ENCODE measurements around the gene CHCT1. TPM values are rescaled to one million over a fixed set of nuclear protein-coding genes. Genes with fewer than 3 reads are reported as not detected.

CHCT1 gene
- total RNA-seq, 1 experiment from 2014 or later = not detected

DNA sequence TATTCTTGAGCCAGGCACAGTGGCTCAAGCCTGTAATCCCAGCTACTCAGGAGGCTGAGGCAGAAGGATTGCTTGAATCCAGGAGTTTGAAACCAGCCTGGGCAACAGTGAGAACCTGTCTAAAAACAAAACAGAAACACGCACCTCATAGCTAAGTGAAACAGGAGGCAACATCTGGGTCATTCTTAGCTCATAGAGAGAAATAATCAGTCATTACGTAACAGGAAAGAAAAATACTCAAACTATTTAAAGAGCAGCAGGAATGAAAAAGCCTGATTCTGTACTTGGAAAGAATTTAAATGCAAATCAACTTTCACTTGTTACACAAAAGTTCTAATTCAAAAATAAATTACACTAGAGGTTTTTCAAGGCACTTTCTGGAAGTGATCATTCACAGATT, 17.2 kb downstream of the CHCT1 start:
- Histone ChIP-seq H3K27ac (no peak overlapping the region), H3K9me3 (replicated peaks) (no peaks in the 10 kb centered on the region), H3K4me1 (replicated peaks) (peaks cover 8% of the 10 kb centered on the region), H3K4me3 (no peak overlapping the region), H3K27me3 (replicated peaks) (no peaks in the 10 kb centered on the region), H3K36me3 (0 out of 2 replicates have a peak, but pooled peaks cover 3% of the 10 kb centered on the region)
- DNase-seq (ENCODE audit: low read depth in 1 of 2, low spot score in 2 of 2) = no peak

DNA sequence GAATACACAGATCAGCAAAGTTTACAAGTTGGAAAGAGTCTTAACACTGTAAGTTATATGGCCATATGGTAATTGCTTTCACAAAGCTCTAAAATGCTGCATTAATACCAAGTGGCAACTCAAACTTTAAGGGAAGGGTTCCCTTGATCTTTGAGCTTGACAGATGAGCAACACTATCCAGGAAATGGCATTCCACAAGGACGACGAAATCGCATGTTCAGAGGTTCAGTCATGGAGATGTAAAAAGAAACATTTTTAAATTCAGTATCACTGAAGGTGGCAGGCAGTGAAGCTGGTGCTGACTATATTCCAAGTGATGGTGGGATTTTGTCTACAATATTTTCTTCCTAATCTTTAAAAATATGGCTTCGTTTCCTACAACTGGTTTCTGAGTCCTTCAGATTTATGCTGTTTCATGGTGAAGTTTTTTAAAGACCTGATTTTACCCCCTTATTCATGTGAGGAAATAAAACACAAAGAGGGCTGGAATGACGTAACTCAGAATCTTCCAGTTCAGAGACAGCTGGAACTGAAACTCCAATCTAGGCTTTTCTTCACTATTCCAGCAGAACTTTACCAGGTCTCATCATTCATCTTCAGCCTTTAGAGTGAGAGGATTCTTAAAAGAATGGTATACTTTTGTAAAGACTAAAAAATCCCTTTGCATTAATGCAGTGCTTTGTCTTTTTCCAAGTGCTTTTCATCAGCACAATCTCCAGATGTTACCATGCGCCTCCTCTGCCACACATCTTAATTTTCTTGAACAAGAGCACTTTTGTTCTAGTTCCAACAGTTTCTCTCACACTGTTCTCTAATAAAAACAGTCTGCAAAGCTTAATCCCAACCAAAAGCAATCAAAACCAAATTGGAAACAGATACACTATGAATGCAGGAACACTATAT, 20.2 kb downstream of the CHCT1 start:
- Histone ChIP-seq H3K27me3 (replicated peaks) (no peaks in the 10 kb centered on the region), H3K4me3 (no peak overlapping the region), H3K9me3 (replicated peaks) (no peaks in the 10 kb centered on the region), H3K36me3 (peaks cover 27% of the 10 kb centered on the region), H3K4me1 (replicated peaks) (peaks cover 2% of the 10 kb centered on the region; the same call in 1 of the 2 replicates), H3K27ac (no peak overlapping the region)
- peak in 1 of 2 experiments; percentile 22 for DNase-seq (ENCODE audit: low read depth in 1 of 2, low spot score in 2 of 2)

- Histone ChIP-seq H3K36me3 (peaks cover 37% of the 10 kb centered on the region), H3K9me3 (replicated peaks) (no peaks in the 10 kb centered on the region), H3K27ac (no peak overlapping the region), H3K27me3 (replicated peaks) (no peaks in the 10 kb centered on the region), H3K4me1 (replicated peaks) (peaks cover 2% of the 10 kb centered on the region; the same call in 1 of the 2 replicates), H3K4me3 (no peak overlapping the region)
- DNase-seq (ENCODE audit: low read depth in 1 of 2, low spot score in 2 of 2) = no peak
Measured at GRCh38 chr17:60443713-60444112, 21.4 kb downstream of the CHCT1 start.

DNA sequence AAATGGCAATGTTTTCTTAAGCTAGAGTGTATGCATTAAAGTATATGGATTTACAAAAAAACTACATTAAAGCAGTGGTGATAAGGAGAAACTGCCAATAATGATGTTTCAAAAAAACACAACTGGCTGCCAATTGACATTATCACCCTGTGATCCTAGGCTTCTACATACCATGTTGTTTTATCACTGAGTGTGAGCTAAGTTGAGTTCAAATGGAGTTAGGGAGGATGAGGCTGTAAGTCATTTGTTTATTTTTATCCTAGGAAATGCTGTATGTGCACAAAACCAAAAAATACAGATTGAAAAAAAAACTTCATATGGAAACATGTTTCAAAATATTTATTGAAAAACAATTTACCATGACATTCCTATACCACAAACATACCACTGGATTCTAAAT, 22.9 kb downstream of the CHCT1 start:
- DNase-seq (ENCODE audit: low read depth in 1 of 2, low spot score in 2 of 2) = no peak
- Histone ChIP-seq H3K4me3 (no peak overlapping the region), H3K36me3 (peaks cover 45% of the 10 kb centered on the region), H3K27me3 (replicated peaks) (no peaks in the 10 kb centered on the region), H3K9me3 (replicated peaks) (no peaks in the 10 kb centered on the region), H3K4me1 (replicated peaks) (peaks cover 2% of the 10 kb centered on the region; the same call in 1 of the 2 replicates), H3K27ac (no peak overlapping the region)

GRCh38 chr17:60447375-60447774, 25.1 kb downstream of the CHCT1 start:
- H3K36me3 ChIP-seq = peaks cover 61% of the 10 kb centered on the region
- no peaks in the 10 kb centered on the region for H3K27me3 ChIP-seq (replicated peaks)
- no peaks in the 10 kb centered on the region for H3K4me1 ChIP-seq (replicated peaks)
- no peak overlapping the region for H3K4me3 ChIP-seq
- H3K27ac ChIP-seq = no peak overlapping the region
- DNase-seq (ENCODE audit: low read depth in 1 of 2, low spot score in 2 of 2) = no peak
- H3K9me3 ChIP-seq (replicated peaks) = no peaks in the 10 kb centered on the region

DNA sequence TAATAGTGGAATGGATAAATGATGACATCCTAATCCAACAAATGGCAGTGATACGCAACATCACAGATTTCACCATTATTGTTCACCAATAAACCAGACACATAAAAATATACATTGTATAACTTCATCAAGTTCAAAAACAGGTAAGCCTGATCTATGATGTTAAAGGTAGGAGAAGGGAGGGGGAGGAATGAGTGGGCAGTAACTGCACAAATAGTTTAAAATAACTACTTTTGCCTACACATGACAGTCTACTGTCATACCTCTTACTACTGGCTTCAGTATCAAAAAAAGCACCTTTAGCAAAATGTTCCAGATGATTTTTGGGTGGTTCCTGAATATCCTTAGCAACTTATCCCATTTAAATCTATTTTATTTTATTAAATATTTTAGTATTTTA, 28.8 kb downstream of the CHCT1 start:
- Histone ChIP-seq H3K9me3 (replicated peaks) (no peaks in the 10 kb centered on the region), H3K36me3 (peaks cover 77% of the 10 kb centered on the region), H3K4me1 (replicated peaks) (no peaks in the 10 kb centered on the region), H3K4me3 (no peak overlapping the region), H3K27ac (no peak overlapping the region), H3K27me3 (replicated peaks) (no peaks in the 10 kb centered on the region)
- DNase-seq (ENCODE audit: low read depth in 1 of 2, low spot score in 2 of 2) = no peak

GRCh38 chr17:60451965-60452364, 29.7 kb downstream of the CHCT1 start:
- Histone ChIP-seq H3K27me3 (replicated peaks) (no peaks in the 10 kb centered on the region), H3K4me1 (replicated peaks) (no peaks in the 10 kb centered on the region), H3K36me3 (peaks cover 74% of the 10 kb centered on the region), H3K9me3 (replicated peaks) (no peaks in the 10 kb centered on the region), H3K4me3 (no peak overlapping the region), H3K27ac (no peak overlapping the region)
- no peak for DNase-seq (ENCODE audit: low read depth in 1 of 2, low spot score in 2 of 2)

GRCh38 chr17:60455378-60455777, 33.1 kb downstream of the CHCT1 start:
- H3K4me3 ChIP-seq = no peak overlapping the region
- no peaks in the 10 kb centered on the region for H3K4me1 ChIP-seq (replicated peaks)
- DNase-seq (ENCODE audit: low read depth in 1 of 2, low spot score in 2 of 2) = no peak
- H3K9me3 ChIP-seq (replicated peaks) = no peaks in the 10 kb centered on the region
- peaks cover 82% of the 10 kb centered on the region for H3K36me3 ChIP-seq
- H3K27me3 ChIP-seq (replicated peaks) = no peaks in the 10 kb centered on the region
- no peak overlapping the region for H3K27ac ChIP-seq

GRCh38 chr17:60457148-60457547, 34.9 kb downstream of the CHCT1 start:
- peaks cover 86% of the 10 kb centered on the region for H3K36me3 ChIP-seq
- no peaks in the 10 kb centered on the region for H3K4me1 ChIP-seq (replicated peaks)
- H3K27ac ChIP-seq = no peak overlapping the region
- no peak for DNase-seq (ENCODE audit: low read depth in 1 of 2, low spot score in 2 of 2)
- no peak overlapping the region for H3K4me3 ChIP-seq
- no peaks in the 10 kb centered on the region for H3K27me3 ChIP-seq (replicated peaks)
- no peaks in the 10 kb centered on the region for H3K9me3 ChIP-seq (replicated peaks)

DNA sequence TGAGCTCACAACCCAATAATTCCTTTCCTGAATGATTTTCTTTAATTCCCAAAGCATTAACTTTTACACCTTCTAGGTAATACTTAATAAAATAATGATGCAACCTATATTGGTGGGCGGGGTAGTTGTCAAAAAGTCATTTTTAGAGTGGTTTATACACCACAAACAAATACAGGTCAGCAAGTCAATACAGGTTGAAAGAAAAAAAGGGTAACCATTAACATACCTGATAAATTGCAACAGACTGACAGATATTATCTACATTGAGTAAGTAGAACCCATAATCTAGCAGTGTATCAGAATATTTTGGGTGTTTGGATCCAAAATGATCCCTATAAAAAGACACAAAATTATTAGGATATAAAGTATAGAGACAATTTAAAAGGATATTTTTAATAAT, 39.3 kb downstream of the CHCT1 start:
- Histone ChIP-seq H3K4me3 (no peak overlapping the region), H3K4me1 (replicated peaks) (no peaks in the 10 kb centered on the region), H3K9me3 (replicated peaks) (no peaks in the 10 kb centered on the region), H3K27me3 (replicated peaks) (no peaks in the 10 kb centered on the region), H3K27ac (no peak overlapping the region), H3K36me3 (peaks cover 90% of the 10 kb centered on the region)
- DNase-seq (ENCODE audit: low read depth in 1 of 2, low spot score in 2 of 2) = no peak

GRCh38 chr17:60463157-60463835, 41.0 kb downstream of the CHCT1 start:
- Histone ChIP-seq H3K9me3 (replicated peaks) (no peaks in the 10 kb centered on the region), H3K4me1 (replicated peaks) (peaks cover 6% of the 10 kb centered on the region), H3K4me3 (no peak overlapping the region), H3K36me3 (peaks cover 91% of the 10 kb centered on the region), H3K27ac (no peak overlapping the region), H3K27me3 (replicated peaks) (no peaks in the 10 kb centered on the region)
- DNase-seq (ENCODE audit: low read depth in 1 of 2, low spot score in 2 of 2) = no peak

DNA sequence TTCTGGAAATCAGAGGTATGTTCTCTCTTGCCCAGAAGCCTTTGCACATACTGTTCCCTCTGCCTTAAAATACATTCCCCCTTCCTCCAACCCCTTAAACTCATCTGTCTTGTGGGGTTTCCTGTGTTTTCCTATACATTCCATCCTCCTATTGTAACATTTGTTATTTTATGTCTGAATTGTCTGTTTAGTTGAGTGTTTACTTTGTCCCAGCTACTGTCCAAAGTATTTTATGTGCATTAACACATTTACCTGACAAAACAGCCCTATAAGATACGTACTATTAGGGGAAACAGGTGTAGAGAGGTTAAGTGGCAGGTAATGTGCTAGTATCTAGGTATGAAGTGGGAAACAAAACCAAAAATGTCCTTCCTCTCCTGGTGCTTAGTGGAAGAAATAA, 42.1 kb downstream of the CHCT1 start:
- Histone ChIP-seq H3K36me3 (peaks cover 88% of the 10 kb centered on the region), H3K4me1 (replicated peaks) (peaks cover 13% of the 10 kb centered on the region), H3K27ac (no peak overlapping the region), H3K9me3 (replicated peaks) (no peaks in the 10 kb centered on the region), H3K27me3 (replicated peaks) (no peaks in the 10 kb centered on the region), H3K4me3 (no peak overlapping the region)
- no peak for DNase-seq (ENCODE audit: low read depth in 1 of 2, low spot score in 2 of 2)

GRCh38 chr17:60468371-60468770, 46.1 kb downstream of the CHCT1 start:
- no peaks in the 10 kb centered on the region for H3K9me3 ChIP-seq (replicated peaks)
- peaks cover 71% of the 10 kb centered on the region for H3K36me3 ChIP-seq
- no peak overlapping the region for H3K4me3 ChIP-seq
- DNase-seq (ENCODE audit: low read depth in 1 of 2, low spot score in 2 of 2) = peak in 1 of 2 experiments; percentile 26
- 0 out of 2 replicates have a peak overlapping the region, but pooled peaks have one; percentile 8 for H3K27ac ChIP-seq
- H3K4me1 ChIP-seq (replicated peaks) = peaks cover 24% of the 10 kb centered on the region
- no peaks in the 10 kb centered on the region for H3K27me3 ChIP-seq (replicated peaks)

DNA sequence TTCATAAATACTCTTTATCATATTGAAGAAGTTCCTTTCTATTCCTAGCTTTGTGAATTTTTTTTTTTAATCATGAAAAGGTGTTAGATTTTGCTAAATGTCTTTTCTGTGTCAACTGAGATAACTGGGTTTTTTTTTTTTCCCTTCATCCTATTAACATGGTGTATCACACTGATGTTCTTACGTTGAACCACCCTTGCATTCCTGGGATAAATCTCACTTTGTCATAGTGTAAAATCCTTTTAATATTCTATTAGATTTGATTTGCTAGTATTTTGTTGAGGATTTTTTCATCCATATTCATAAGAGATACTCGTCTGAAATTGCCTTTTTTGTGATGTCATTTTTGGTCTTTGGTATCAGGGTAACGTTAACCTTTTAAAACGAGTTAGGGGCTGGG, 49.2 kb downstream of the CHCT1 start:
- Histone ChIP-seq H3K4me3 (no peak overlapping the region), H3K27me3 (replicated peaks) (no peaks in the 10 kb centered on the region), H3K9me3 (replicated peaks) (no peaks in the 10 kb centered on the region), H3K36me3 (peaks cover 55% of the 10 kb centered on the region), H3K4me1 (replicated peaks) (peaks cover 24% of the 10 kb centered on the region), H3K27ac (no peak overlapping the region)
- DNase-seq (ENCODE audit: low read depth in 1 of 2, low spot score in 2 of 2) = no peak
